Stimulated activated CD8-positive, alpha-beta memory T cell treated with anti-CD3 and anti-CD28 coated beads, Interleukin-12 subunit alpha, Interleukin-12 subunit beta, amount 100 ng/mL, for 24 hours (primary cell): Measurements from ENCODE around the gene CALN1.
"Not testable (repeated sequence)": the region's sequence is repeated elsewhere in the genome, so short reads cannot be mapped to it uniquely, and the experiment has no call there.

Experiments used
- DNase-seq: peaks from one replicate; pipeline ENCODE4 v3.0.0-alpha.2; 2020; ENCODE audit errors: extremely low read depth

The CALN1 gene

DNA sequence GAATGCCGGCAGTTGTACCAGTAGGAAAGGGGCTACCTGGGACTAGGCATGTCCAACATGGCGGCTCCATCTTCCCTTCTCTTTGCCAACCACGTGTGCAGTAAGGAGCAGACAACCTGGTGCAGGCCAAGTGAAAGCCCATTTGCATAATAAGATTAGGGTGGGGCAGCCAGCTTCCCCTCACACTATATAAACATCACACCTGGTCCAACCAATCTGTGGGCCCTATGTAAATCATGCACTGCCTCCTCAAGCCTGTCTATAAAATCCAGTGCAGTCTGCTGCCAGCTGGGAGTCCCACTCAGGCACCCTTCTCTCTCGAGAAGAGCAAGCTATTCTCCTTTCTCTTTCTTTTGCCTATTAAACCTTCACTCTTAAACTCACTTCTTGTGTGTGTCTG lies 429.3 kb downstream of the CALN1 start:
- no peak for DNase-seq

DNA sequence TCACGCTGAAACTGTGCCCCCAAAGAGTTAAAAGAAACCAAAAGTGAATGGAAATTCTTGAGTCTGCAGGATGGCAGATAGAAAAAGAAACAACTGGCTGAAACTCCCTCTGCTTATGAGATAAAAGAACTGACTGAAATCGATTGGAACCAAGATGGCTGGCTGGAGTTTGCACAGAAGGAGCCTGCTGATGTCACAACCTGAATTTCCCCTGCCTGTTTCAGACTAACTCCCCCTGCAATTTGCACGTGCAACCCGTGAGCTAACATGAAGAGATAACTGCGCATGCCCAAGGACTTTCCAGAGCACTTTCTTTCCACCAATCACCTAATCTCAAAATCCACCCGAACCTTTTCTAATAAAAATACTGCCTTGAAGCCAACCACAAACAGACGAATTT lies 435.5 kb downstream of the CALN1 start:
- DNase-seq: no peak

- no peak for DNase-seq
These were observed 437.5 kb downstream of the CALN1 start for GRCh38 chr7:71974611-71975010.

DNA sequence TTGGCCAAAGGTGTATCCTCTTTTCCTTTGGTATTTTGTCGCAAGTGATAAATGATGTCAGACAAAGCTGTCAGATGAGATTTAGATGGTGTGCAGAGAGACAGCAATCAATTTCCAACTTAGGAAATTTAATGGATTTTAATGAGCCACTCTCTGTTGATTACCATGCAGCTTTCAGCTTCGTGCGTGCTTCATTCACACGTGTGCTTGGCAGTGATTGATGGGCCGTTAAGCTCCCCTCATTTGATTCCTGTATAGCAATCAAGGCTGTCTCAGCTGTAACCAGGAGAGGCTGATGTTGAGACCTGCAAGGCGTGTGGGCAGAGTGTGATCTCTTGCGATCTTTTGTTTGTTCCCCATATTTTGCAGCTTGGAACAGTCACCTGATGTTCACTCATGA lies 439.6 kb downstream of the CALN1 start:
- DNase-seq: no peak

DNA sequence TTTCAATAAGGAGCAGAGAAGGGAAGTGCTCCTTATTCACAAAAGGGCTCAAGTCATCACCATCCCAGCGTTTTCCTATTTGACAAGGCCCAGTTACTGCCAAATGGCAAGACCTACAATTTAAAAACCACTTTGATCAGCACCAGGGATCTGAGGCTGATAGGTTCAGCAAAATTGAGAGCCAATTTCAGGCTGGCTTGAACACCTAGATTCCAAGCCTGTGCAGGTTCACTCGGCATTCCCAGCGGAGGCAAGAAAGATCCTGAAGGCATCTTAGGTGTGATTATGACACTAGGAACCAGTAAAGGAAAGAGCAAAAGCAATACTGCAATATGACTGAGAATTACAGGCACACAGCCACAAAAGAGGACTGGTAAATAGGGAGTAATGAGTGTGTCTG lies 441.4 kb downstream of the CALN1 start:
- DNase-seq: no peak

DNA sequence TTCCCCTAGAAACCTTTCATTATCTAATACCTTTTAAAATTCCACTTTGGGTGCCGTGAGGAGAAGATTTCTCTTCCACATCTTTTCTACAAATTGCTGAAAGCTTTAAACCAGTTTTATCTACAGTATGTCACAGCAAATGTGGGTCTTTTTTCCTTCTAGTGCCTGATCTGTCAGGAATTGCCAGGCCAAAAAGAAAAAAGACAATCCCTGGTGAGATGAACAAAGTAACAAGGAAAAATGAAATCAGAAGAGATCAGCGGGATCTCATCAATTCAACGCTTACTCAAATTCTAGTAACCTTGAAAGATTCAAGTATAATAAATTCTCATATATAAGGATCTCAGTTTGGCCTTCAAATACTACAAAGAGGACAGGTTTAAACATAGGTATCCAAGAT lies 449.5 kb downstream of the CALN1 start:
- no peak for DNase-seq

GRCh38 chr7:71961283-71961682 lies 450.9 kb downstream of the CALN1 start:
- DNase-seq: no peak

DNA sequence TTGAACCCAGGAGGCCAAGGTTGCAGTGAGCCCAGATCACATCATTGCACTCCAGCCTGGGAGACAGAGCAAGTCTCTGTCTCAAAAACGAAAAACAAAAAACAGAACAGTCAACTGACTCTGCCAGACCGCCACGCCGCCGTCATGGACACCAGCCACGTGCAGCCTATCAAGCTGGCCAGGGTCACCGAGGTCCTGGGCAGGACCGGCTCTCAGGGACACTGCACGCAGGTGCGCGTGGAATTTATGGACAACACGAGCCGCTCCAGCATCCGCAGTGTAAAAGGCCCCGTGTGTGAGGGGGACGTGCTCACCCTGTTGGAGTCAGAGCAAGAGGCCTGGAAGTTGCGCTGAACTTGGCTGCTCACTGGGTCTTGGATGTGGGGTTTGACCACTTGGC lies 470.0 kb downstream of the CALN1 start:
- DNase-seq: no peak

- no peak for DNase-seq
These were observed 474.2 kb downstream of the CALN1 start for GRCh38 chr7:71937840-71938371.

DNA sequence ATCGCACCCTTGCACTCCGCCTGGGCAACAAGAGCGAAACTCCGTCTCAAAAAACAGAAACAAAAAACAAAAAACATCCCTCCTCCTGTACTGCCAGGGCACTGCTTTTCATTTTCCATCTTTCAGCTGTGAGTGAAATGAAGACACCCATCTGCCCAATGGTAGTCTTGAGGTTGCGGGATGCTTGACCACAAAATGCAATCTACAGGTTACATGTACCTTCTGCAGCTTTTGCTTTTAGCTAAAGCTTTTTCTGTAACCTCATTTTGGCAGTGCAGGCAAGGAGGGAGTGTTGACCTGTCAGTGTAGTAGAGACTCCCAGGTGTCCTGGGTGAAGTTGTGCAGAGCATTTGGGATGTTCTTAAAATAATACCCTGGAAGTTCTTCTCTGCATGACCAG lies 476.5 kb downstream of the CALN1 start:
- DNase-seq: no peak

- DNase-seq: no peak
These were observed 478.7 kb downstream of the CALN1 start for GRCh38 chr7:71933426-71933825.

- no peak for DNase-seq
These were observed 486.5 kb downstream of the CALN1 start for GRCh38 chr7:71925663-71926062.

- DNase-seq: not testable (repeated sequence)
These were observed 497.9 kb downstream of the CALN1 start for GRCh38 chr7:71914204-71914603.

- no peak for DNase-seq
These were observed 499.7 kb downstream of the CALN1 start for GRCh38 chr7:71912476-71912875.

GRCh38 chr7:71911051-71911450 lies 501.1 kb downstream of the CALN1 start:
- DNase-seq: no peak

DNA sequence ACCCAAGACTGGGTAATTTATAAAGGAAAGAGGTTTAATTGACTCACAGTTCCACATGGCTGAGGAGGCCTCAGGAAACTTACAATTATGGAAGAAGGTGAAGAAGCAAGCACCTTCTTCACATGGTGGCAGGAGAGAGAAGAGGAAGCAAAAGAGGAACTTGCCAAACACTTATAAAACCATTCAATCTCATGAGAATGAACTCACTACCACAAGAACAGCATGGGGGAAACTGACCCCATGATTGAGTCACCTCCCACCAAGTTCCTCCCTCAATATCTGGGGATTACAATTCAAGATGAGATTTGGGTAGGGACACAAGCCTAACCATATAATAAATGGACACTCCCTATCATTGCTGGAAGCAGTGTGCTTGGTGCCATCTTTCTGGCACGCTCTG lies 506.3 kb downstream of the CALN1 start:
- no peak for DNase-seq

- no peak for DNase-seq
These were observed 507.7 kb downstream of the CALN1 start for GRCh38 chr7:71904484-71904883.

DNA sequence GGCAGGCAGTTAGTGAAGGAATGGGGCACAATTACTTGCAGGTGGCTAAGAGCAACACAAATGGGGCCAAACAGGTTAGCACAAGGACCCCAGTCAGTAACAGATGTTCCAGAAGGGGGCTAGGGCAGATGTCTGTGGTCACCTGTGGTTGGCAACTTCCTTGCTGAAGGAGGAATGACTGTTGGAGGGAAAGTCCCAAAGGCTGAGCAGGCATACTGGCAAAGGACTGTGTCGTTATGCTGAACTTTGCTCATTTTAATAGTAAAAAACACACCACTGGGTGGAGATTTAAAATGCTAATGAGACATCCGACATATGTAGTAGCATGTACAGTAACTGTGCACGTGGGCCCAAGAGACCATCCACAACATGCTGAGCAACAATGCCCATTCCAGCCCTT lies 511.6 kb downstream of the CALN1 start:
- no peak for DNase-seq

GRCh38 chr7:71896535-71896934 lies 515.6 kb downstream of the CALN1 start:
- DNase-seq: no peak

GRCh38 chr7:71886046-71886445 lies 526.1 kb downstream of the CALN1 start:
- no peak for DNase-seq

DNA sequence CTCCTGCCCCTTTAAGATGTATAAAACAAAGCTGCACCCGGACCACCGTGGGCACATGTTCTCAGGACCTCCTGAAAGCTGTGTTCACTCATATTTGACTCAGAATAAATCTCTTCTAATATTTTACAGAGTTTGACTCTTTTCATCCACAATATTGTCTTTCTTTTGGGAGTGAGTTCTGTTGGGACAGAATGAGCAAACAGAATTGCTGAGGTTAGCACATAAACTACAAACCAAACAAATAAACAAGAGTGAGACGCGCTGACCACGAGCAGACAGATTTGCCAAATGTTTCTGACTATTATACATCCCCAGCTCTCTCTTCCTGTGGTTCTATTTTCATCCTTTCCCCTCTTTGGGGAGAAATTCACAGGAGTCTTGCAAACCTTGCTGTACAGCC lies 526.7 kb downstream of the CALN1 start:
- DNase-seq: no peak

- no peak for DNase-seq
These were observed 528.7 kb downstream of the CALN1 start for GRCh38 chr7:71883415-71883814.

GRCh38 chr7:71871446-71871845 lies 540.7 kb downstream of the CALN1 start:
- DNase-seq: no peak

GRCh38 chr7:71870812-71871211 lies 541.3 kb downstream of the CALN1 start:
- no peak for DNase-seq

GRCh38 chr7:71868797-71869196 lies 543.3 kb downstream of the CALN1 start:
- no peak for DNase-seq
